Measurements from ENCODE around the gene MRPL54. TPM values are rescaled to one million over a fixed set of nuclear protein-coding genes. Genes with fewer than 3 reads are reported as not detected.
A peak's percentile ranks its signal among the peaks of the same experiment; 100 is the strongest.

MRPL54 gene
- total RNA-seq, 1 donor from 2014 or later, result 96.6 TPM

GRCh38 chr19:3780786-3781304, 18.4 kb downstream of the MRPL54 start:
- H3K9me3 Mint-ChIP-seq, result peaks cover 12% of the 10 kb centered on the region
- intact Hi-C loops (cut with micrococcal nuclease), result no loop called here
- H3K27ac Mint-ChIP-seq, result no peak overlapping the region
- H3K27me3 Mint-ChIP-seq, result peaks cover 2% of the 10 kb centered on the region
- H3K4me3 Mint-ChIP-seq, result no peak overlapping the region
- peaks cover 29% of the 10 kb centered on the region for H3K36me3 Mint-ChIP-seq (ENCODE audit: low read depth)
- peaks cover 3% of the 10 kb centered on the region for H3K4me1 Mint-ChIP-seq
- DNase-seq, result no peak

GRCh38 chr19:3781603-3782002, 19.1 kb downstream of the MRPL54 start:
- Mint-ChIP-seq H3K4me1 (peaks cover 3% of the 10 kb centered on the region), H3K36me3 (ENCODE audit: low read depth) (peaks cover 28% of the 10 kb centered on the region), H3K4me3 (no peak overlapping the region), H3K27ac (no peak overlapping the region), H3K27me3 (peaks cover 3% of the 10 kb centered on the region), H3K9me3 (peaks cover 12% of the 10 kb centered on the region)
- intact Hi-C loops (cut with micrococcal nuclease), result no loop called here
- DNase-seq, result no peak

- peaks cover 28% of the 10 kb centered on the region for H3K36me3 Mint-ChIP-seq (ENCODE audit: low read depth)
- H3K9me3 Mint-ChIP-seq, result peaks cover 12% of the 10 kb centered on the region
- intact Hi-C loops (cut with micrococcal nuclease), result no loop called here
- H3K4me1 Mint-ChIP-seq, result peaks cover 3% of the 10 kb centered on the region
- no peak for DNase-seq
- no peak overlapping the region for H3K4me3 Mint-ChIP-seq
- H3K27ac Mint-ChIP-seq, result no peak overlapping the region
- H3K27me3 Mint-ChIP-seq, result peaks cover 7% of the 10 kb centered on the region
Measured at GRCh38 chr19:3782330-3782729, 19.8 kb downstream of the MRPL54 start.

- peaks cover 7% of the 10 kb centered on the region for H3K27me3 Mint-ChIP-seq
- intact Hi-C loops (cut with micrococcal nuclease), result no loop called here
- DNase-seq, result no peak
- no peak overlapping the region for H3K4me3 Mint-ChIP-seq
- peaks cover 28% of the 10 kb centered on the region for H3K36me3 Mint-ChIP-seq (ENCODE audit: low read depth)
- H3K27ac Mint-ChIP-seq, result no peak overlapping the region
- H3K9me3 Mint-ChIP-seq, result peaks cover 12% of the 10 kb centered on the region
- H3K4me1 Mint-ChIP-seq, result peaks cover 3% of the 10 kb centered on the region
Measured at GRCh38 chr19:3782903-3783302, 20.4 kb downstream of the MRPL54 start.

- peak overlapping the region; percentile 84 for H3K4me3 Mint-ChIP-seq
- intact Hi-C loops (cut with micrococcal nuclease), result loop anchor here (2.0 kb wide), 1 partner anchor 35 kb away; no protein-coding TSS in a partner anchor
- peaks cover 12% of the 10 kb centered on the region for H3K9me3 Mint-ChIP-seq
- peaks cover 28% of the 10 kb centered on the region for H3K36me3 Mint-ChIP-seq (ENCODE audit: low read depth)
- peaks cover 7% of the 10 kb centered on the region for H3K27me3 Mint-ChIP-seq
- peaks cover 4% of the 10 kb centered on the region for H3K4me1 Mint-ChIP-seq
- DNase-seq, result peak; percentile 70
- no peak overlapping the region for H3K27ac Mint-ChIP-seq
Measured at GRCh38 chr19:3783660-3784584, 21.4 kb downstream of the MRPL54 start.

GRCh38 chr19:3784607-3785450, 22.3 kb downstream of the MRPL54 start:
- Mint-ChIP-seq H3K9me3 (peaks cover 12% of the 10 kb centered on the region), H3K27ac (peak overlapping the region; percentile 75), H3K27me3 (peaks cover 9% of the 10 kb centered on the region), H3K4me1 (peaks cover 4% of the 10 kb centered on the region), H3K36me3 (ENCODE audit: low read depth) (peaks cover 28% of the 10 kb centered on the region), H3K4me3 (peak overlapping the region; percentile 84)
- no peak for DNase-seq
- intact Hi-C loops (cut with micrococcal nuclease), result loop anchor here (2.0 kb wide), 1 partner anchor 34 kb away; no protein-coding TSS in a partner anchor

GRCh38 chr19:3785451-3785937, 23.0 kb downstream of the MRPL54 start:
- H3K4me1 Mint-ChIP-seq, result peaks cover 4% of the 10 kb centered on the region
- H3K4me3 Mint-ChIP-seq, result peak overlapping the region; percentile 84
- H3K9me3 Mint-ChIP-seq, result peaks cover 12% of the 10 kb centered on the region
- peaks cover 28% of the 10 kb centered on the region for H3K36me3 Mint-ChIP-seq (ENCODE audit: low read depth)
- peak overlapping the region; percentile 75 for H3K27ac Mint-ChIP-seq
- intact Hi-C loops (cut with micrococcal nuclease), result loop anchor here (2.0 kb wide), 1 partner anchor 33 kb away; no protein-coding TSS in a partner anchor
- peak; percentile 65 for DNase-seq
- peaks cover 11% of the 10 kb centered on the region for H3K27me3 Mint-ChIP-seq

- peak within 1 kb of the TSS; percentile 75 for H3K27ac Mint-ChIP-seq
- peaks cover 4% of the 10 kb centered on the region for H3K4me1 Mint-ChIP-seq
- peaks cover 23% of the 10 kb centered on the region for H3K36me3 Mint-ChIP-seq (ENCODE audit: low read depth)
- H3K9me3 Mint-ChIP-seq, result peaks cover 12% of the 10 kb centered on the region
- intact Hi-C loops (cut with micrococcal nuclease), result loop anchor here (2.0 kb wide), 1 partner anchor 33 kb away; no protein-coding TSS in a partner anchor
- peak; percentile 68 for DNase-seq
- peaks cover 16% of the 10 kb centered on the region for H3K27me3 Mint-ChIP-seq
- H3K4me3 Mint-ChIP-seq, result peak within 1 kb of the TSS; percentile 84
Measured at GRCh38 chr19:3785938-3786824, 23.7 kb downstream of the MRPL54 start, which contains the start of gene MATK. TSS of gene MATK (minus strand) at chr19:3786381. CDS start at chr19:3785135, 1,246 bp downstream.

- DNase-seq, result no peak
- H3K4me1 Mint-ChIP-seq, result peaks cover 4% of the 10 kb centered on the region
- H3K9me3 Mint-ChIP-seq, result no peaks in the 10 kb centered on the region
- H3K27me3 Mint-ChIP-seq, result peaks cover 16% of the 10 kb centered on the region
- peaks cover 3% of the 10 kb centered on the region for H3K36me3 Mint-ChIP-seq (ENCODE audit: low read depth)
- H3K4me3 Mint-ChIP-seq, result no peak overlapping the region
- intact Hi-C loops (cut with micrococcal nuclease), result no loop called here
- no peak overlapping the region for H3K27ac Mint-ChIP-seq
Measured at GRCh38 chr19:3788996-3789778, 26.7 kb downstream of the MRPL54 start.

- DNase-seq, result no peak
- Mint-ChIP-seq H3K9me3 (no peaks in the 10 kb centered on the region), H3K4me3 (no peak overlapping the region), H3K27ac (no peak overlapping the region), H3K4me1 (peaks cover 2% of the 10 kb centered on the region), H3K36me3 (ENCODE audit: low read depth) (no peaks in the 10 kb centered on the region), H3K27me3 (peaks cover 14% of the 10 kb centered on the region)
- intact Hi-C loops (cut with micrococcal nuclease), result no loop called here
Measured at GRCh38 chr19:3790209-3790734, 27.8 kb downstream of the MRPL54 start.

GRCh38 chr19:3790941-3791340, 28.5 kb downstream of the MRPL54 start:
- no peak for DNase-seq
- H3K4me3 Mint-ChIP-seq, result no peak overlapping the region
- intact Hi-C loops (cut with micrococcal nuclease), result no loop called here
- peaks cover 14% of the 10 kb centered on the region for H3K27me3 Mint-ChIP-seq
- peaks cover 2% of the 10 kb centered on the region for H3K4me1 Mint-ChIP-seq
- no peaks in the 10 kb centered on the region for H3K9me3 Mint-ChIP-seq
- no peaks in the 10 kb centered on the region for H3K36me3 Mint-ChIP-seq (ENCODE audit: low read depth)
- no peak overlapping the region for H3K27ac Mint-ChIP-seq

- H3K27me3 Mint-ChIP-seq, result peaks cover 9% of the 10 kb centered on the region
- DNase-seq, result no peak
- no peak overlapping the region for H3K4me3 Mint-ChIP-seq
- H3K4me1 Mint-ChIP-seq, result peaks cover 2% of the 10 kb centered on the region
- peaks cover 10% of the 10 kb centered on the region for H3K9me3 Mint-ChIP-seq
- peaks cover 2% of the 10 kb centered on the region for H3K36me3 Mint-ChIP-seq (ENCODE audit: low read depth)
- H3K27ac Mint-ChIP-seq, result no peak overlapping the region
- intact Hi-C loops (cut with micrococcal nuclease), result no loop called here
Measured at GRCh38 chr19:3792114-3792513, 29.6 kb downstream of the MRPL54 start.

Data from activated CD4-positive, alpha-beta T cell treated with anti-CD3 and anti-CD28 coated beads, Interleukin-2, amount 10 ng/mL, durations not matched to agents 24 days and 14 days (primary cell).